Muscle layer of colon (tissue), 2 donors: ENCODE data around the gene CLTA.
"Not testable (repeated sequence)": the region's sequence is repeated elsewhere in the genome, so short reads cannot be mapped to it uniquely, and the experiment has no call there.

Experiments used
- H3K27ac ChIP-seq: one replicate; pipeline ENCODE4 v1.7.0; 2013; ENCODE audit warnings: low read depth, mild to moderate bottlenecking, low read length, moderate library complexity
- H3K27me3 ChIP-seq, 2 donors: one replicate each; pipeline ENCODE4 v1.7.0; 2013; ENCODE audit warnings: low read length in 2 of 2, mild to moderate bottlenecking in 2 of 2; ENCODE audit not compliant: insufficient read depth in 2 of 2, control insufficient read depth in 1 of 2
- H3K36me3 ChIP-seq: one replicate; pipeline ENCODE4 v1.7.0; 2013; ENCODE audit warnings: mild to moderate bottlenecking, low read length; ENCODE audit not compliant: insufficient read depth
- H3K4me1 ChIP-seq: one replicate; pipeline ENCODE4 v1.7.0; 2013; ENCODE audit warnings: mild to moderate bottlenecking, low read length; ENCODE audit not compliant: insufficient read depth
- H3K4me3 ChIP-seq, 2 donors: one replicate each; pipeline ENCODE4 v1.7.0; 2013; ENCODE audit warnings: low read length in 2 of 2, low read depth in 1 of 2, mild to moderate bottlenecking in 1 of 2, moderate library complexity in 1 of 2
- H3K9ac ChIP-seq: one replicate; pipeline ENCODE4 v1.7.0; 2013; ENCODE audit warnings: low read length
- H3K9me3 ChIP-seq: one replicate; pipeline ENCODE4 v1.7.0; 2013; ENCODE audit warnings: mild to moderate bottlenecking, low read length
- donor health status: abdominal sarcoma.
- donor health status: Adenocarcinoma of cecum.

CLTA gene

GRCh38 chr9:36247356-36247755 lies 56.6 kb downstream of the CLTA start:
- H3K36me3 ChIP-seq = peaks cover 13% of the 10 kb centered on the region
- no peak overlapping the region for H3K27ac ChIP-seq
- no peaks in the 10 kb centered on the region for H3K27me3 ChIP-seq
- H3K4me1 ChIP-seq = no peaks in the 10 kb centered on the region
- H3K9ac ChIP-seq = no peak overlapping the region
- H3K9me3 ChIP-seq = no peaks in the 10 kb centered on the region
- no peak overlapping the region for H3K4me3 ChIP-seq

- not testable (repeated sequence) for H3K9ac ChIP-seq, H3K27me3 ChIP-seq, H3K9me3 ChIP-seq, H3K27ac ChIP-seq, H3K4me3 ChIP-seq, H3K4me1 ChIP-seq
- peaks cover 13% of the 10 kb centered on the region for H3K36me3 ChIP-seq
Measured at GRCh38 chr9:36248061-36248460, 57.3 kb downstream of the CLTA start.

- Histone ChIP-seq H3K4me1 (no peaks in the 10 kb centered on the region), H3K4me3 (no peak overlapping the region), H3K9ac (no peak overlapping the region), H3K36me3 (peaks cover 13% of the 10 kb centered on the region), H3K27me3 (no peaks in the 10 kb centered on the region), H3K27ac (no peak overlapping the region), H3K9me3 (no peaks in the 10 kb centered on the region)
Measured at GRCh38 chr9:36249189-36249588, 58.5 kb downstream of the CLTA start.

GRCh38 chr9:36250079-36250478 lies 59.4 kb downstream of the CLTA start:
- H3K9me3 ChIP-seq = no peaks in the 10 kb centered on the region
- H3K27ac ChIP-seq = no peak overlapping the region
- peaks cover 13% of the 10 kb centered on the region for H3K36me3 ChIP-seq
- H3K4me3 ChIP-seq = no peak overlapping the region
- no peaks in the 10 kb centered on the region for H3K27me3 ChIP-seq
- no peaks in the 10 kb centered on the region for H3K4me1 ChIP-seq
- no peak overlapping the region for H3K9ac ChIP-seq

- no peaks in the 10 kb centered on the region for H3K4me1 ChIP-seq
- no peak overlapping the region for H3K4me3 ChIP-seq
- H3K9me3 ChIP-seq = no peaks in the 10 kb centered on the region
- H3K36me3 ChIP-seq = peaks cover 6% of the 10 kb centered on the region
- no peak overlapping the region for H3K9ac ChIP-seq
- no peaks in the 10 kb centered on the region for H3K27me3 ChIP-seq
- no peak overlapping the region for H3K27ac ChIP-seq
Measured at GRCh38 chr9:36251428-36251827, 60.7 kb downstream of the CLTA start.

GRCh38 chr9:36258208-36258995 lies 67.7 kb downstream of the CLTA start, which contains the start of gene GNE:
GNE (minus strand) TSS chr9:36258448; CDS start chr9:36249355, 9,093 bp downstream.
- H3K27ac ChIP-seq = peak within 1 kb of the TSS; percentile 98
- no peaks in the 10 kb centered on the region for H3K9me3 ChIP-seq
- no peaks in the 10 kb centered on the region for H3K36me3 ChIP-seq
- peak within 1 kb of the TSS; percentile 75 to 94 for H3K4me3 ChIP-seq
- peak within 1 kb of the TSS; percentile 85 for H3K9ac ChIP-seq
- no peaks in the 10 kb centered on the region for H3K27me3 ChIP-seq
- peaks cover 15% of the 10 kb centered on the region for H3K4me1 ChIP-seq

GRCh38 chr9:36258996-36259533 lies 68.3 kb downstream of the CLTA start:
- no peaks in the 10 kb centered on the region for H3K9me3 ChIP-seq
- no peaks in the 10 kb centered on the region for H3K36me3 ChIP-seq
- peak overlapping the region; percentile 98 for H3K27ac ChIP-seq
- H3K9ac ChIP-seq = peak overlapping the region; percentile 85
- peak overlapping the region; percentile 75 to 94 for H3K4me3 ChIP-seq
- no peaks in the 10 kb centered on the region for H3K27me3 ChIP-seq
- H3K4me1 ChIP-seq = peaks cover 15% of the 10 kb centered on the region
